HCT116 (cell line): ENCODE data around the gene AXL. TPM values are rescaled to one million over a fixed set of nuclear protein-coding genes. Genes with fewer than 3 reads are reported as not detected.

Source experiments
- ATAC-seq: fragments of 200-7000 bp; cut with Tn5 transposase; 2 replicates; pipeline ENCODE4 v1.9.1; 2020; ENCODE audit warnings: mild to moderate bottlenecking, moderate library complexity
- BruUV-seq: library from RNA; stranded (reverse); fragments of 400-500 nt; replicated peaks from 2 replicates; lab custom pipeline; 2021; lab: Mats Ljungman, UMichigan
- CTCF ChIA-PET: fragments of 300-600 bp; sonication (Branson Sonifier 250); formaldehyde crosslinking; loops from one replicate; lab custom pipeline; 2021; ENCODE audit warnings: antibody characterized with exemption; lab: Charles Lee
- POLR2A ChIA-PET: fragments of 300-600, 350-600 bp; sonication (Branson Sonifier 250); formaldehyde crosslinking; loops from one replicate; lab custom pipeline; 2021; ENCODE audit warnings: antibody characterized with exemption; lab: Charles Lee
- RAD21 ChIA-PET, 2 experiments: fragments of 300-600 bp; sonication (Branson Sonifier 250); formaldehyde crosslinking; loops; one replicate each; lab custom pipeline; 2023; ENCODE audit warnings: low total read pairs in 2 of 2; ENCODE audit not compliant: uncharacterized antibody in 2 of 2, unreplicated experiment in 2 of 2, low non-redundant PET in 1 of 2; lab: Charles Lee
- DNase-seq: peaks from one replicate; pipeline ENCODE4 v3.0.0-alpha.2; 2010; ENCODE audit warnings: low read depth, low spot score
- H2AFZ ChIP-seq: fragments of 200-600 bp; shearing (Covaris generic), sonication (generic); 2 replicates; pipeline ENCODE4 v1.6.1; 2017; ENCODE audit warnings: low read depth, mixed run types, mixed read lengths, antibody characterized with exemption, low read length; ENCODE audit not compliant: poor library complexity, severe bottlenecking
- H3K27ac ChIP-seq: 2 replicates; pipeline ENCODE4 v1.5.1; 2012; ENCODE audit warnings: low read depth, low read length
- H3K27me3 ChIP-seq: fragments of 200-600 bp; sonication (generic); 2 replicates; pipeline ENCODE4 v1.6.1; 2016; ENCODE audit warnings: mixed run types, low read length, mixed read lengths; ENCODE audit not compliant: insufficient read depth
- H3K36me3 ChIP-seq, 2 experiments: fragments of 200-500 bp in 1 of 2; fragments of 200-600 bp in 1 of 2; sonication (Bioruptor generic) in 1 of 2; sonication (generic) in 1 of 2; 2 replicates each; pipeline versions ENCODE4 v1.5.1 to v1.6.1; 2014 to 2016; ENCODE audit warnings: low read length in 2 of 2, inconsistent platforms in 1 of 2, mixed read lengths in 1 of 2, mixed run types in 1 of 2; ENCODE audit not compliant: insufficient read depth in 2 of 2, control insufficient read depth in 1 of 2
- H3K4me1 ChIP-seq, 2 experiments: fragments of 200-600 bp in 1 of 2; sonication (generic) in 1 of 2; 2 replicates each; pipeline versions ENCODE4 v1.5.1 to v1.6.1; 2012 to 2017; ENCODE audit warnings: low read length in 2 of 2, inconsistent platforms in 1 of 2, mild to moderate bottlenecking in 1 of 2, mixed read lengths in 1 of 2, mixed run types in 1 of 2, moderate library complexity in 1 of 2; ENCODE audit not compliant: insufficient read depth in 2 of 2, control insufficient read depth in 1 of 2
- H3K4me2 ChIP-seq: fragments of 200-600 bp; sonication (generic); 2 replicates; pipeline ENCODE4 v1.6.1; 2017; ENCODE audit warnings: mixed run types, low read length, mixed read lengths
- H3K4me3 ChIP-seq, 2 experiments: fragments of 200-600 bp in 1 of 2; sonication (generic) in 1 of 2; replicated peaks in 1 of 2; 2 replicates each; pipeline ENCODE4 v1.5.1; 2011 to 2016; ENCODE audit warnings: low read length in 2 of 2, control low read depth in 1 of 2, low read depth in 1 of 2, mild to moderate bottlenecking in 1 of 2, mixed read lengths in 1 of 2, mixed run types in 1 of 2
- H3K79me2 ChIP-seq: fragments of 200-600 bp; sonication (generic); 2 replicates; pipeline ENCODE4 v1.6.1; 2017; ENCODE audit warnings: mild to moderate bottlenecking, mixed run types, low read length, moderate library complexity, mixed read lengths; ENCODE audit not compliant: insufficient read depth
- H3K9ac ChIP-seq: fragments of 200-600 bp; sonication (generic); 2 replicates; pipeline ENCODE4 v1.6.1; 2016; ENCODE audit warnings: low read length, mixed read lengths
- H3K9me2 ChIP-seq: fragments of 200-600 bp; sonication (generic), shearing (Covaris generic); 2 replicates; pipeline ENCODE4 v1.6.1; 2017; ENCODE audit warnings: mixed run types, mild to moderate bottlenecking, moderate library complexity; ENCODE audit not compliant: insufficient read depth
- H3K9me3 ChIP-seq, 2 experiments: fragments of 200-500 bp in 1 of 2; fragments of 200-600 bp in 1 of 2; sonication (Bioruptor generic) in 1 of 2; sonication (generic) in 1 of 2; 2 replicates each; pipeline ENCODE4 v1.6.1; 2014 to 2017; ENCODE audit warnings: low read length in 2 of 2, mixed read lengths in 2 of 2, inconsistent platforms in 1 of 2, low read depth in 1 of 2, mild to moderate bottlenecking in 1 of 2, mixed run types in 1 of 2, moderate library complexity in 1 of 2; ENCODE audit not compliant: control insufficient read depth in 1 of 2, insufficient read depth in 1 of 2
- H4K20me1 ChIP-seq: fragments of 200-600 bp; sonication (generic), shearing (Covaris generic); 2 replicates; pipeline ENCODE4 v1.6.1; 2017; ENCODE audit warnings: mixed run types, mild to moderate bottlenecking, moderate library complexity; ENCODE audit not compliant: insufficient read depth
- ATF3 ChIP-seq: IDR thresholded peaks from 2 replicates; pipeline ENCODE4 v1.6.1; 2012
- CEBPB ChIP-seq: IDR thresholded peaks from 2 replicates; pipeline ENCODE4 v1.6.1; 2012; ENCODE audit warnings: low read depth
- CTCF ChIP-seq, 3 experiments: fragments of 200-600 bp in 1 of 3; sonication (generic) in 1 of 3; IDR thresholded peaks in 2 of 3; conservative IDR thresholded peaks in 1 of 3; 2 replicates each; pipeline ENCODE4 v1.5.1; 2012 to 2017; ENCODE audit warnings: low read depth in 2 of 3, low read length in 2 of 3, antibody characterized with exemption in 1 of 3, borderline replicate concordance in 1 of 3, control low read depth in 1 of 3, mild to moderate bottlenecking in 1 of 3, mixed read lengths in 1 of 3, mixed run types in 1 of 3, moderate library complexity in 1 of 3; ENCODE audit not compliant: insufficient read depth in 1 of 3
- ELF1 ChIP-seq: IDR thresholded peaks from 2 replicates; pipeline ENCODE4 v1.6.1; 2012; ENCODE audit warnings: low read depth, borderline replicate concordance
- MAX ChIP-seq: IDR thresholded peaks from 2 replicates; pipeline ENCODE4 v1.6.1; 2012
- POLR2A ChIP-seq: IDR thresholded peaks from 2 replicates; pipeline ENCODE4 v1.7.0; 2011; ENCODE audit warnings: borderline replicate concordance; ENCODE audit not compliant: insufficient read depth, insufficient read length; ENCODE audit errors: extremely low read depth
- RAD21 ChIP-seq: IDR thresholded peaks from 2 replicates; pipeline ENCODE4 v1.6.1; 2012; ENCODE audit warnings: low read depth, mild to moderate bottlenecking
- REST ChIP-seq: IDR thresholded peaks from 2 replicates; pipeline ENCODE4 v1.6.1; 2012; ENCODE audit warnings: low read depth
- SIN3A ChIP-seq: IDR thresholded peaks from 2 replicates; pipeline ENCODE4 v1.6.1; 2012; ENCODE audit warnings: low read depth
- SRF ChIP-seq: IDR thresholded peaks from 2 replicates; pipeline ENCODE4 v1.6.1; 2012; ENCODE audit warnings: low read depth
- intact Hi-C: fragments of 100-400 bp; cut with micrococcal nuclease; formaldehyde crosslinking; loops from 2 replicates; pipeline ENCODE4 v1.10.0; 2022
- total RNA-seq: library from RNA; stranded (reverse); gene quantifications from one replicate; pipeline ENCODE4 v1.2.1, GENCODE V29; 2021; ENCODE audit not compliant: unreplicated experiment

Gene AXL
- total RNA-seq, 1 experiment from 2014 or later: 47.4 TPM

GRCh38 chr19:41189425-41190065 lies 29.5 kb upstream of the AXL start:
- no peak for TF ChIP-seq SIN3A
- no peak for TF ChIP-seq ELF1
- no peak for TF ChIP-seq ATF3
- TF ChIP-seq CEBPB: no peak
- TF ChIP-seq SRF: no peak
- TF ChIP-seq POLR2A: no peak
- TF ChIP-seq RAD21: no peak
- Histone ChIP-seq H3K9me3 (no peaks in the 10 kb centered on the region), H3K9me2 (no peaks in the 10 kb centered on the region), H3K27ac (no peak overlapping the region), H3K4me1 (peaks cover 12 to 23% of the 10 kb centered on the region in 2 experiments), H2AFZ (no peak overlapping the region), H3K9ac (no peak overlapping the region), H4K20me1 (no peaks in the 10 kb centered on the region), H3K27me3 (no peaks in the 10 kb centered on the region), H3K79me2 (no peaks in the 10 kb centered on the region), H3K4me2 (no peak overlapping the region), H3K4me3 (no peak overlapping the region), H3K36me3 (no peaks in the 10 kb centered on the region)
- ChIA-PET RAD21 (no interaction called here), CTCF (no interaction called here), POLR2A (no interaction called here)
- intact Hi-C loops: no loop called here
- DNase-seq (no peak), ATAC-seq (no peak)
- BruUV-seq: no TSS peak

- BruUV-seq: no TSS peak
- peak; percentile 15 for DNase-seq
- Histone ChIP-seq H3K79me2 (no peaks in the 10 kb centered on the region), H2AFZ (peak within 1 kb of the TSS; percentile 86), H3K36me3 (no peaks in the 10 kb centered on the region), H3K4me2 (peak within 1 kb of the TSS; percentile 86), H3K9me3 (no peaks in the 10 kb centered on the region), H3K4me3 (peak within 1 kb of the TSS; percentile 75 to 79), H3K27ac (peak within 1 kb of the TSS; percentile 78), H3K27me3 (no peaks in the 10 kb centered on the region), H4K20me1 (no peaks in the 10 kb centered on the region), H3K4me1 (peaks cover 12 to 23% of the 10 kb centered on the region in 2 experiments), H3K9me2 (no peaks in the 10 kb centered on the region), H3K9ac (peak within 1 kb of the TSS; percentile 71)
- CTCF ChIA-PET: interaction anchor here (1.3 to 3.3 kb wide), 3 partner anchors 11 to 371 kb away, joined by 3 to 17 read pairs (median 4); no protein-coding TSS in a partner anchor
- peak; percentile 95 for ATAC-seq
- intact Hi-C loops: no loop called here
- RAD21 ChIA-PET: interaction anchor here in 1 of 2 experiments (0.6 kb wide), 1 partner anchor 173 kb away, joined by 6 read pairs; no protein-coding TSS in a partner anchor
- POLR2A ChIA-PET: interaction anchor here (1.1 to 1.8 kb wide), 2 partner anchors 10 to 71 kb away, joined by 5 to 6 read pairs; partner anchors contain the start of gene HNRNPUL1
- 0 out of 2 replicates have a peak, but pooled peaks have one; percentile 10 for TF ChIP-seq RAD21
- no peak for TF ChIP-seq POLR2A
- TF ChIP-seq CTCF (IDR thresholded peaks at IDR 0.05 in 2 of 3, conservative IDR thresholded peaks at IDR 0.05 in 1 of 3; ENCODE audit: borderline replicate concordance in 1 of 3, insufficient read depth in 1 of 3, low read depth in 2 of 3, low read length in 2 of 3): peak in 1 of 3 experiments; percentile 13; a peak in 1 of 6 replicates
- no peak for TF ChIP-seq REST
- TF ChIP-seq CEBPB: no peak
- TF ChIP-seq MAX: no peak
Observed at GRCh38 chr19:41192574-41193429, 26.2 kb upstream of the AXL start, which contains the start of gene CYP2S1. TSS of gene CYP2S1 (plus strand) at chr19:41193219. CDS start at chr19:41193265, 46 bp downstream.
